Karpas-422 (cell line): ENCODE results near the gene TSC22D4. TPM values are rescaled to one million over a fixed set of nuclear protein-coding genes. Genes with fewer than 3 reads are reported as not detected.
"Not testable (repeated sequence)": the region's sequence is repeated elsewhere in the genome, so short reads cannot be mapped to it uniquely, and the experiment has no call there.

Experiments
- DNase-seq: peaks from one replicate; pipeline ENCODE4 v3.0.0-alpha.2; 2015
- H2AFZ ChIP-seq: fragments of 200-600 bp; sonication (generic); 2 replicates; pipeline ENCODE4 v1.6.1; 2014; ENCODE audit warnings: antibody characterized with exemption, low read length, mixed read lengths
- H3K27ac ChIP-seq: fragments of 200-600 bp; sonication (generic); 2 replicates; pipeline ENCODE4 v1.5.1; 2014; ENCODE audit warnings: mild to moderate bottlenecking, low read length, moderate library complexity
- H3K27me3 ChIP-seq: fragments of 200-600 bp; sonication (generic); 2 replicates; pipeline ENCODE4 v1.6.1; 2014; ENCODE audit warnings: low read length, mixed read lengths
- H3K36me3 ChIP-seq: fragments of 200-600 bp; sonication (generic); 2 replicates; pipeline ENCODE4 v1.6.1; 2014; ENCODE audit warnings: low read length, mixed read lengths; ENCODE audit not compliant: insufficient read depth
- H3K4me1 ChIP-seq: fragments of 200-600 bp; sonication (generic); 2 replicates; pipeline ENCODE4 v1.6.1; 2014; ENCODE audit warnings: mild to moderate bottlenecking, low read length, mixed read lengths
- H3K4me2 ChIP-seq: fragments of 200-600 bp; sonication (generic); 2 replicates; pipeline ENCODE4 v1.6.1; 2014; ENCODE audit warnings: low read length, low read depth, mild to moderate bottlenecking; ENCODE audit not compliant: poor library complexity, severe bottlenecking
- H3K4me3 ChIP-seq: fragments of 200-600 bp; sonication (generic); 2 replicates; pipeline ENCODE4 v1.5.1; 2014; ENCODE audit warnings: mild to moderate bottlenecking, antibody characterized with exemption, low read length, mixed read lengths
- H3K79me2 ChIP-seq: fragments of 200-600 bp; sonication (generic); 2 replicates; pipeline ENCODE4 v1.6.1; 2014; ENCODE audit warnings: mild to moderate bottlenecking, low read length, mixed read lengths
- H3K9ac ChIP-seq: fragments of 200-600 bp; sonication (generic); 2 replicates; pipeline ENCODE4 v1.6.0; 2014; ENCODE audit warnings: low read length
- H3K9me2 ChIP-seq: fragments of 200-600 bp; sonication (generic), shearing (Covaris generic); replicated peaks from 2 replicates; pipeline ENCODE4 v1.6.0; 2014; ENCODE audit warnings: mild to moderate bottlenecking, low read length, moderate library complexity; ENCODE audit not compliant: insufficient read depth
- H3K9me3 ChIP-seq: fragments of 300-700, 200-600 bp; sonication (generic); 2 replicates; pipeline ENCODE4 v1.6.1; 2014; ENCODE audit warnings: low read length, mixed read lengths
- H4K20me1 ChIP-seq: fragments of 200-600 bp; sonication (generic); 2 replicates; pipeline ENCODE4 v1.6.1; 2014; ENCODE audit warnings: mild to moderate bottlenecking, antibody characterized with exemption, low read length, low read depth; ENCODE audit not compliant: insufficient read depth
- total RNA-seq: library from RNA; depleted of rRNA; stranded (reverse); fragments of >200 nt; shearing (Covaris generic); gene quantifications from 2 replicates; pipeline ENCODE4 v1.2.3, GENCODE V29; 2014; ENCODE audit warnings: low replicate concordance

The TSC22D4 gene
- total RNA-seq, 1 experiment from 2014 or later: 40.4 TPM

- not testable (repeated sequence) for H3K4me3 ChIP-seq, H3K9me3 ChIP-seq, H3K79me2 ChIP-seq, H2AFZ ChIP-seq, DNase-seq, H3K27me3 ChIP-seq, H3K9me2 ChIP-seq, H3K4me2 ChIP-seq, H3K9ac ChIP-seq, H3K36me3 ChIP-seq, H3K4me1 ChIP-seq, H3K27ac ChIP-seq, H4K20me1 ChIP-seq
Observed at GRCh38 chr7:100504031-100504430, 25.0 kb upstream of the TSC22D4 start.

- not testable (repeated sequence) for DNase-seq, H3K9ac ChIP-seq, H2AFZ ChIP-seq, H3K4me3 ChIP-seq, H3K4me2 ChIP-seq, H3K27ac ChIP-seq, H3K27me3 ChIP-seq, H3K36me3 ChIP-seq, H3K9me3 ChIP-seq, H4K20me1 ChIP-seq, H3K79me2 ChIP-seq, H3K4me1 ChIP-seq, H3K9me2 ChIP-seq
Observed at GRCh38 chr7:100500743-100501142, 21.7 kb upstream of the TSC22D4 start.

- no peak overlapping the region for H3K4me3 ChIP-seq
- no peak overlapping the region for H3K9ac ChIP-seq
- H3K27me3 ChIP-seq: peaks cover 2% of the 10 kb centered on the region; the same call in 1 of the 2 replicates
- DNase-seq: no peak
- no peaks in the 10 kb centered on the region for H4K20me1 ChIP-seq
- no peaks in the 10 kb centered on the region for H3K79me2 ChIP-seq
- H2AFZ ChIP-seq: no peak overlapping the region
- H3K36me3 ChIP-seq: no peaks in the 10 kb centered on the region
- no peaks in the 10 kb centered on the region for H3K9me3 ChIP-seq
- H3K27ac ChIP-seq: no peak overlapping the region
- H3K4me1 ChIP-seq: peaks cover 9% of the 10 kb centered on the region
- no peaks in the 10 kb centered on the region for H3K9me2 ChIP-seq
- no peak overlapping the region for H3K4me2 ChIP-seq
Observed at GRCh38 chr7:100496509-100496908, 17.5 kb upstream of the TSC22D4 start.

GRCh38 chr7:100493476-100494264, 14.7 kb upstream of the TSC22D4 start:
- Histone ChIP-seq H4K20me1 (no peaks in the 10 kb centered on the region), H3K4me3 (peak overlapping the region; percentile 37; the same call in 1 of the 2 replicates), H3K27me3 (peaks cover 2% of the 10 kb centered on the region; the same call in 1 of the 2 replicates), H3K79me2 (no peaks in the 10 kb centered on the region), H3K9ac (0 out of 2 replicates have a peak overlapping the region, but pooled peaks have one; percentile 20), H3K27ac (no peak overlapping the region), H2AFZ (peak overlapping the region; percentile 43; the same call in 1 of the 2 replicates), H3K4me1 (peaks cover 18% of the 10 kb centered on the region), H3K9me3 (no peaks in the 10 kb centered on the region), H3K4me2 (peak overlapping the region; percentile 57), H3K9me2 (no peaks in the 10 kb centered on the region), H3K36me3 (no peaks in the 10 kb centered on the region)
- peak; percentile 58 for DNase-seq

- no peak overlapping the region for H3K27ac ChIP-seq
- H4K20me1 ChIP-seq: no peaks in the 10 kb centered on the region
- H3K4me2 ChIP-seq: peak overlapping the region; percentile 57
- H3K9ac ChIP-seq: 0 out of 2 replicates have a peak overlapping the region, but pooled peaks have one; percentile 20
- peaks cover 2% of the 10 kb centered on the region; the same call in 1 of the 2 replicates for H3K27me3 ChIP-seq
- H3K36me3 ChIP-seq: no peaks in the 10 kb centered on the region
- no peaks in the 10 kb centered on the region for H3K79me2 ChIP-seq
- H2AFZ ChIP-seq: peak overlapping the region; percentile 43; the same call in 1 of the 2 replicates
- DNase-seq: no peak
- no peaks in the 10 kb centered on the region for H3K9me2 ChIP-seq
- H3K4me3 ChIP-seq: peak overlapping the region; percentile 37; the same call in 1 of the 2 replicates
- no peaks in the 10 kb centered on the region for H3K9me3 ChIP-seq
- H3K4me1 ChIP-seq: peaks cover 18% of the 10 kb centered on the region
Observed at GRCh38 chr7:100492738-100493475, 13.9 kb upstream of the TSC22D4 start.

GRCh38 chr7:100491192-100491578, 12.2 kb upstream of the TSC22D4 start:
- H3K36me3 ChIP-seq: no peaks in the 10 kb centered on the region
- H3K4me2 ChIP-seq: no peak overlapping the region
- H3K9ac ChIP-seq: no peak overlapping the region
- no peak overlapping the region for H3K27ac ChIP-seq
- peaks cover 2% of the 10 kb centered on the region; the same call in 1 of the 2 replicates for H3K27me3 ChIP-seq
- H4K20me1 ChIP-seq: no peaks in the 10 kb centered on the region
- no peak overlapping the region for H3K4me3 ChIP-seq
- peaks cover 18% of the 10 kb centered on the region for H3K4me1 ChIP-seq
- H3K9me3 ChIP-seq: no peaks in the 10 kb centered on the region
- DNase-seq: no peak
- H2AFZ ChIP-seq: no peak overlapping the region
- H3K79me2 ChIP-seq: no peaks in the 10 kb centered on the region
- H3K9me2 ChIP-seq: no peaks in the 10 kb centered on the region

GRCh38 chr7:100490483-100491191, 11.6 kb upstream of the TSC22D4 start:
- no peaks in the 10 kb centered on the region for H3K79me2 ChIP-seq
- no peak overlapping the region for H3K9ac ChIP-seq
- no peak overlapping the region for H3K4me3 ChIP-seq
- no peak overlapping the region for H2AFZ ChIP-seq
- H3K9me3 ChIP-seq: no peaks in the 10 kb centered on the region
- H4K20me1 ChIP-seq: no peaks in the 10 kb centered on the region
- peaks cover 2% of the 10 kb centered on the region; the same call in 1 of the 2 replicates for H3K27me3 ChIP-seq
- no peak for DNase-seq
- H3K9me2 ChIP-seq: no peaks in the 10 kb centered on the region
- H3K36me3 ChIP-seq: no peaks in the 10 kb centered on the region
- H3K4me1 ChIP-seq: peaks cover 18% of the 10 kb centered on the region
- H3K27ac ChIP-seq: no peak overlapping the region
- no peak overlapping the region for H3K4me2 ChIP-seq

- Histone ChIP-seq H3K27me3 (peaks cover 2% of the 10 kb centered on the region; the same call in 1 of the 2 replicates), H3K9me3 (no peaks in the 10 kb centered on the region), H3K4me2 (no peak overlapping the region), H3K27ac (no peak overlapping the region), H4K20me1 (no peaks in the 10 kb centered on the region), H3K4me1 (peaks cover 18% of the 10 kb centered on the region), H2AFZ (no peak overlapping the region), H3K79me2 (no peaks in the 10 kb centered on the region), H3K9ac (no peak overlapping the region), H3K9me2 (no peaks in the 10 kb centered on the region), H3K36me3 (no peaks in the 10 kb centered on the region), H3K4me3 (no peak overlapping the region)
- peak; percentile 91 for DNase-seq
Observed at GRCh38 chr7:100489824-100490223, 10.8 kb upstream of the TSC22D4 start.
